ENCODE data around the gene UFC1.

UFC1 gene

GRCh38 chr1:161138431-161138830 lies 15.3 kb upstream of the UFC1 start:
- no peak overlapping the region for H3K4me3 ChIP-seq (ENCODE audit: low read length)
- TF ChIP-seq CTCF (conservative IDR thresholded peaks at IDR 0.05; ENCODE audit: low read depth, low read length), result no peak
- no peak for DNase-seq (ENCODE audit: low read depth)

- peak; percentile 62 for TF ChIP-seq CTCF (conservative IDR thresholded peaks at IDR 0.05; ENCODE audit: low read depth, low read length)
- DNase-seq (ENCODE audit: low read depth), result no peak
- H3K4me3 ChIP-seq (ENCODE audit: low read length), result no peak overlapping the region
Measured at GRCh38 chr1:161139766-161140165, 14.0 kb upstream of the UFC1 start.

GRCh38 chr1:161140755-161141400 lies 12.9 kb upstream of the UFC1 start:
- no peak overlapping the region for H3K4me3 ChIP-seq (ENCODE audit: low read length)
- no peak for TF ChIP-seq CTCF (conservative IDR thresholded peaks at IDR 0.05; ENCODE audit: low read depth, low read length)
- no peak for DNase-seq (ENCODE audit: low read depth)

GRCh38 chr1:161145832-161146231 lies 7.9 kb upstream of the UFC1 start:
- TF ChIP-seq CTCF (conservative IDR thresholded peaks at IDR 0.05; ENCODE audit: low read depth, low read length), result no peak
- no peak for DNase-seq (ENCODE audit: low read depth)

GRCh38 chr1:161153176-161153575 lies 602 bp upstream of the UFC1 start:
- TF ChIP-seq CTCF (conservative IDR thresholded peaks at IDR 0.05; ENCODE audit: low read depth, low read length), result no peak
- H3K4me3 ChIP-seq (ENCODE audit: low read length), result peak overlapping the region; percentile 84
- DNase-seq (ENCODE audit: low read depth), result no peak

More at GRCh38 chr1:161145832-161146231, 7.9 kb upstream of the UFC1 start:
- no peak overlapping the region for H3K4me3 ChIP-seq (ENCODE audit: low read length)

- no peak for DNase-seq (ENCODE audit: low read depth)
- H3K4me3 ChIP-seq (ENCODE audit: low read length), result no peak overlapping the region
- TF ChIP-seq CTCF (conservative IDR thresholded peaks at IDR 0.05; ENCODE audit: low read depth, low read length), result no peak
Measured at GRCh38 chr1:161157867-161158266, 4.1 kb downstream of the UFC1 start.

GRCh38 chr1:161158316-161159010 lies 4.7 kb downstream of the UFC1 start:
- no peak for DNase-seq (ENCODE audit: low read depth)
- no peak for TF ChIP-seq CTCF (conservative IDR thresholded peaks at IDR 0.05; ENCODE audit: low read depth, low read length)
- peak overlapping the region; percentile 87 for H3K4me3 ChIP-seq (ENCODE audit: low read length)

All from retinal pigment epithelial cell (primary cell).